Measurements from ENCODE around the gene CFAP43. TPM values are rescaled to one million over a fixed set of nuclear protein-coding genes. Genes with fewer than 3 reads are reported as not detected.

Gene CFAP43
- total and polyA plus RNA-seq, 9 of the 15 experiments (the other 6 are each of a cell fraction or from before 2014, with no cell fraction given) = 0.07 to 0.86 (median 0.11) TPM; not detected in 1

- TF ChIP-seq XRCC3 (IDR thresholded peaks at IDR 0.05) = no peak
- TF ChIP-seq SAP30 (IDR thresholded peaks at IDR 0.05; ENCODE audit: borderline replicate concordance, insufficient read depth, low read depth, low read length, poor library complexity, severe bottlenecking) = no peak
- TF ChIP-seq, protein P1, sequence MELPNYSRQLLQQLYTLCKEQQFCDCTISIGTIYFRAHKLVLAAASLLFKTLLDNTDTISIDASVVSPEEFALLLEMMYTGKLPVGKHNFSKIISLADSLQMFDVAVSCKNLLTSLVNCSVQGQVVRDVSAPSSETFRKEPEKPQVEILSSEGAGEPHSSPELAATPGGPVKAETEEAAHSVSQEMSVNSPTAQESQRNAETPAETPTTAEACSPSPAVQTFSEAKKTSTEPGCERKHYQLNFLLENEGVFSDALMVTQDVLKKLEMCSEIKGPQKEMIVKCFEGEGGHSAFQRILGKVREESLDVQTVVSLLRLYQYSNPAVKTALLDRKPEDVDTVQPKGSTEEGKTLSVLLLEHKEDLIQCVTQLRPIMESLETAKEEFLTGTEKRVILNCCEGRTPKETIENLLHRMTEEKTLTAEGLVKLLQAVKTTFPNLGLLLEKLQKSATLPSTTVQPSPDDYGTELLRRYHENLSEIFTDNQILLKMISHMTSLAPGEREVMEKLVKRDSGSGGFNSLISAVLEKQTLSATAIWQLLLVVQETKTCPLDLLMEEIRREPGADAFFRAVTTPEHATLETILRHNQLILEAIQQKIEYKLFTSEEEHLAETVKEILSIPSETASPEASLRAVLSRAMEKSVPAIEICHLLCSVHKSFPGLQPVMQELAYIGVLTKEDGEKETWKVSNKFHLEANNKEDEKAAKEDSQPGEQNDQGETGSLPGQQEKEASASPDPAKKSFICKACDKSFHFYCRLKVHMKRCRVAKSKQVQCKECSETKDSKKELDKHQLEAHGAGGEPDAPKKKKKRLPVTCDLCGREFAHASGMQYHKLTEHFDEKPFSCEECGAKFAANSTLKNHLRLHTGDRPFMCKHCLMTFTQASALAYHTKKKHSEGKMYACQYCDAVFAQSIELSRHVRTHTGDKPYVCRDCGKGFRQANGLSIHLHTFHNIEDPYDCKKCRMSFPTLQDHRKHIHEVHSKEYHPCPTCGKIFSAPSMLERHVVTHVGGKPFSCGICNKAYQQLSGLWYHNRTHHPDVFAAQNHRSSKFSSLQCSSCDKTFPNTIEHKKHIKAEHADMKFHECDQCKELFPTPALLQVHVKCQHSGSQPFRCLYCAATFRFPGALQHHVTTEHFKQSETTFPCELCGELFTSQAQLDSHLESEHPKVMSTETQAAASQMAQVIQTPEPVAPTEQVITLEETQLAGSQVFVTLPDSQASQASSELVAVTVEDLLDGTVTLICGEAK (IDR thresholded peaks at IDR 0.05) = peak; percentile 38; the same call in 1 of the 2 replicates
- TF ChIP-seq, protein P1 (CRISPR knock-in tag; IDR thresholded peaks at IDR 0.05) = no peak
- TF ChIP-seq MBD1 (CRISPR knock-in tag; IDR thresholded peaks at IDR 0.05) = no peak
- TF ChIP-seq ZNF311 (CRISPR knock-in tag; IDR thresholded peaks at IDR 0.05) = no peak
- TF ChIP-seq SIN3B (IDR thresholded peaks at IDR 0.05; ENCODE audit: low read depth) = no peak
- TF ChIP-seq ATF7 (IDR thresholded peaks at IDR 0.05) = peak; percentile 74; the same call in 1 of the 2 replicates
- no peak for TF ChIP-seq BRCA1 (IDR thresholded peaks at IDR 0.05)
- no peak for TF ChIP-seq BRCA1 (CRISPR knock-in tag; IDR thresholded peaks at IDR 0.05)
- TF ChIP-seq SMAD2 (IDR thresholded peaks at IDR 0.05; ENCODE audit: low read depth, low read length) = no peak
- TF ChIP-seq RBM14 (IDR thresholded peaks at IDR 0.05; ENCODE audit: borderline replicate concordance, insufficient read depth, low read depth, low read length) = no peak
- no peak for TF ChIP-seq FUS (optimal IDR thresholded peaks at IDR 0.05; ENCODE audit: low read depth, low read length)
- no peak for TF ChIP-seq HMG20A (CRISPR knock-in tag; conservative IDR thresholded peaks at IDR 0.05)
- TF ChIP-seq FOXK1 (CRISPR knock-in tag; IDR thresholded peaks at IDR 0.05; ENCODE audit: borderline replicate concordance) = no peak
- no peak for TF ChIP-seq DMBX1 (CRISPR knock-in tag; IDR thresholded peaks at IDR 0.05; ENCODE audit: borderline replicate concordance)
- no peak for TF ChIP-seq NEUROD1 (IDR thresholded peaks at IDR 0.05; ENCODE audit: borderline replicate concordance, low read depth, low read length, partially characterized antibody)
- peak; percentile 28; the same call in 1 of the 2 replicates for TF ChIP-seq ESRRA (IDR thresholded peaks at IDR 0.05; ENCODE audit: borderline replicate concordance, low read depth)
Measured at GRCh38 chr10:104121485-104122224, 110.5 kb downstream of the CFAP43 start, which contains the start of gene SFR1 (continued).
